ENCODE data around the gene PLA2G4E.

DNA sequence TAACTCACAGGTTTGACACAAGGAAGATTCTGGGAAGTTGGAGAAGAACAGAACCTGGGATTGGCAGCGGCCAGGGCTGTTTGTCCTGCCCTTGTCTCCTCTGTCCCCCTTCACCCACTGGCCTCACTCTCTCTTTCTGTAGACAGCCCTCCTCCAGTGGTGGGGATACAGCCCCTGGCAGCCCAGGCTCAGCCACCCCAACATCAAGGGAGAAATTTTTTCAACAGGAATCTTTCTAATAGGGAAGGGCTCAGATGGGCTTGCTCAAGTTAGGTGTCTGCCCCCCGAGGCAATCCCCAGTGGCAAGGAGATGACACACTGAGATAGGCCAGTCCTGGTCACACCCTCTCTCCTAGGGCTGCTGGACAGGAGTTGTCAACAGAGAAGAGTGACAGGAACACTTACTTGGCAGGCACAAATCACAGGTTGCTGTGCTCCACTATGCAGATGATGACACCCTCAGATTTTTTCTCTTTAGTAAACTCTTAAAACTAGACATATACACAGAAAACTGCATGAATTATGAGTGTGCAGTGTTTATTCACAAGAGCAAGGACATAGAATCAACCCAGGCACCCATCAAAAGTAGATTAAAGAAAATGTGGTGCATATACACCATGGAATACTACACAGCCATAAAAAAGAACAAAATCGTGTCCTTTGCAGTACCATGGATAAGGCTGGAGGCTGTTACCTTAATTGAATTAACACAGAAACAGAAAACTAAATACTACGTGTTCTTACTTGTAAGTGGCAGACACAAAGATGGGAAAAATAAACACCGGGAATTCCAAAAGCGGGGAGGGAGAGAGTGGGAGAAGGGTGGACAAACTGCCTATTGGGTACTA, 37.2 kb upstream of the PLA2G4E start:
- no peak for TF ChIP-seq ZNF274 (IDR thresholded peaks at IDR 0.05; ENCODE audit: low read depth, low read length)
- no peak for TF ChIP-seq SUZ12 (IDR thresholded peaks at IDR 0.05; ENCODE audit: extremely low read depth, insufficient read depth, insufficient read length)

Data from NT2/D1 (cell line).